ENCODE data around the gene CREM. TPM values are rescaled to one million over a fixed set of nuclear protein-coding genes. Genes with fewer than 3 reads are reported as not detected.

Gene CREM
- total and polyA plus RNA-seq, 7 donors: 18.8 to 336 (median 39.2) TPM

GRCh38 chr10:35203745-35204144, 77.1 kb downstream of the CREM start:
- WGBS, 3 donors: 55 to 67% (median 58%) methylated on average over 4 of the region's 4 CpGs
- no peaks in the 10 kb centered on the region for H3K27me3 ChIP-seq (ENCODE audit: insufficient read depth in 3 of 3, low read length in 2 of 3)
- H3K4me3 ChIP-seq: no peak overlapping the region
- DNase-seq: no peak
- H3K27ac ChIP-seq: peak overlapping the region; percentile 37
- peak in 2 of 4 donors; percentile 41 to 78 for ATAC-seq
- intact Hi-C loops (cut with DNase I): no loop called here
- H3K4me1 ChIP-seq: peaks cover 10% of the 10 kb centered on the region
- TF ChIP-seq CTCF (IDR thresholded peaks at IDR 0.05): no peak
- no peaks in the 10 kb centered on the region for H3K9me3 ChIP-seq
- H3K36me3 ChIP-seq (ENCODE audit: insufficient read depth in 1 of 2, low read depth in 1 of 2): peaks cover 0 to 9% of the 10 kb centered on the region in 2 donors

GRCh38 chr10:35204650-35205319, 78.1 kb downstream of the CREM start:
- peaks cover 0 to 9% of the 10 kb centered on the region in 2 donors for H3K36me3 ChIP-seq (ENCODE audit: insufficient read depth in 1 of 2, low read depth in 1 of 2)
- H3K27me3 ChIP-seq (ENCODE audit: insufficient read depth in 3 of 3, low read length in 2 of 3): no peaks in the 10 kb centered on the region
- H3K4me1 ChIP-seq: peaks cover 13% of the 10 kb centered on the region
- H3K9me3 ChIP-seq: no peaks in the 10 kb centered on the region
- ATAC-seq (no peak), DNase-seq (no peak)
- H3K4me3 ChIP-seq: no peak overlapping the region
- no peak overlapping the region for H3K27ac ChIP-seq
- intact Hi-C loops (cut with DNase I): no loop called here
- WGBS, 3 donors: 89 to 95% (median 93%) methylated on average over 4 of the region's 4 CpGs
- no peak for TF ChIP-seq CTCF (IDR thresholded peaks at IDR 0.05)

- intact Hi-C loops (cut with DNase I): no loop called here
- H3K9me3 ChIP-seq: no peaks in the 10 kb centered on the region
- H3K36me3 ChIP-seq (ENCODE audit: insufficient read depth in 1 of 2, low read depth in 1 of 2): peaks cover 0 to 9% of the 10 kb centered on the region in 2 donors
- DNase-seq (no peak), ATAC-seq (no peak)
- H3K27me3 ChIP-seq (ENCODE audit: insufficient read depth in 3 of 3, low read length in 2 of 3): no peaks in the 10 kb centered on the region
- no peak for TF ChIP-seq CTCF (IDR thresholded peaks at IDR 0.05)
- H3K27ac ChIP-seq: no peak overlapping the region
- peaks cover 19% of the 10 kb centered on the region for H3K4me1 ChIP-seq
- 44 to 59% (median 47%) methylated on average over 3 of the region's 3 CpGs for WGBS, 3 donors
- H3K4me3 ChIP-seq: no peak overlapping the region
Measured at GRCh38 chr10:35206274-35206673, 79.6 kb downstream of the CREM start.

GRCh38 chr10:35208536-35208935, 81.9 kb downstream of the CREM start:
- peak overlapping the region; percentile 49 for H3K4me3 ChIP-seq
- H3K36me3 ChIP-seq (ENCODE audit: insufficient read depth in 1 of 2, low read depth in 1 of 2): peaks cover 5 to 12% of the 10 kb centered on the region in 2 donors
- peak overlapping the region; percentile 88 for H3K27ac ChIP-seq
- H3K4me1 ChIP-seq: peaks cover 30% of the 10 kb centered on the region
- DNase-seq (peak; percentile 45 to 66), ATAC-seq (peak; percentile 91 to 95 (median 94))
- 18 to 46% (median 31%) methylated on average over 5 of the region's 5 CpGs for WGBS, 3 donors
- no peaks in the 10 kb centered on the region for H3K9me3 ChIP-seq
- intact Hi-C loops (cut with DNase I): no loop called here
- H3K27me3 ChIP-seq (ENCODE audit: insufficient read depth in 3 of 3, low read length in 2 of 3): no peaks in the 10 kb centered on the region
- no peak for TF ChIP-seq CTCF (IDR thresholded peaks at IDR 0.05)

Data from psoas muscle (tissue), 8 donors.